ENCODE measurements around the gene IL31RA.

The IL31RA gene

GRCh38 chr5:55896663-55897062, 45.5 kb downstream of the IL31RA start:
- no peak for DNase-seq (ENCODE audit: low read depth, low spot score)
- H3K4me3 ChIP-seq (ENCODE audit: low read length): no peak overlapping the region

GRCh38 chr5:55897206-55897894, 46.2 kb downstream of the IL31RA start:
- no peak overlapping the region for H3K4me3 ChIP-seq (ENCODE audit: low read length)
- DNase-seq (ENCODE audit: low read depth, low spot score): no peak

- H3K4me3 ChIP-seq (ENCODE audit: low read length): no peak overlapping the region
These were observed 46.7 kb downstream of the IL31RA start for GRCh38 chr5:55897905-55898304.

GRCh38 chr5:55899344-55899743, 48.2 kb downstream of the IL31RA start:
- DNase-seq (ENCODE audit: low read depth, low spot score): no peak
- H3K4me3 ChIP-seq (ENCODE audit: low read length): no peak overlapping the region

More at GRCh38 chr5:55897905-55898304, 46.7 kb downstream of the IL31RA start:
- DNase-seq (ENCODE audit: low read depth, low spot score): no peak

GRCh38 chr5:55900068-55900467, 48.9 kb downstream of the IL31RA start:
- H3K4me3 ChIP-seq (ENCODE audit: low read length): no peak overlapping the region
- no peak for DNase-seq (ENCODE audit: low read depth, low spot score)

GRCh38 chr5:55900776-55901175, 49.6 kb downstream of the IL31RA start:
- H3K4me3 ChIP-seq (ENCODE audit: low read length): no peak overlapping the region
- DNase-seq (ENCODE audit: low read depth, low spot score): no peak

GRCh38 chr5:55902696-55903095, 51.5 kb downstream of the IL31RA start:
- no peak for DNase-seq (ENCODE audit: low read depth, low spot score)
- H3K4me3 ChIP-seq (ENCODE audit: low read length): no peak overlapping the region

- no peak for DNase-seq (ENCODE audit: low read depth, low spot score)
- no peak overlapping the region for H3K4me3 ChIP-seq (ENCODE audit: low read length)
These were observed 52.1 kb downstream of the IL31RA start for GRCh38 chr5:55903121-55903701.

- DNase-seq (ENCODE audit: low read depth, low spot score): no peak
- no peak overlapping the region for H3K4me3 ChIP-seq (ENCODE audit: low read length)
These were observed 53.0 kb downstream of the IL31RA start for GRCh38 chr5:55904152-55904551.

- no peak for DNase-seq (ENCODE audit: low read depth, low spot score)
- H3K4me3 ChIP-seq (ENCODE audit: low read length): no peak overlapping the region
These were observed 54.1 kb downstream of the IL31RA start for GRCh38 chr5:55905251-55905650.

GRCh38 chr5:55907927-55908326, 56.8 kb downstream of the IL31RA start:
- no peak overlapping the region for H3K4me3 ChIP-seq (ENCODE audit: low read length)
- DNase-seq (ENCODE audit: low read depth, low spot score): no peak

GRCh38 chr5:55908804-55909203, 57.6 kb downstream of the IL31RA start:
- H3K4me3 ChIP-seq (ENCODE audit: low read length): no peak overlapping the region
- no peak for DNase-seq (ENCODE audit: low read depth, low spot score)

- no peak overlapping the region for H3K4me3 ChIP-seq (ENCODE audit: low read length)
- no peak for DNase-seq (ENCODE audit: low read depth, low spot score)
These were observed 60.9 kb downstream of the IL31RA start for GRCh38 chr5:55911784-55912653.

GRCh38 chr5:55913466-55914413, 62.6 kb downstream of the IL31RA start:
- DNase-seq (ENCODE audit: low read depth, low spot score): no peak
- H3K4me3 ChIP-seq (ENCODE audit: low read length): no peak overlapping the region

- H3K4me3 ChIP-seq (ENCODE audit: low read length): no peak overlapping the region
- DNase-seq (ENCODE audit: low read depth, low spot score): no peak
These were observed 63.8 kb downstream of the IL31RA start for GRCh38 chr5:55914971-55915370.

GRCh38 chr5:55915783-55916182, 64.6 kb downstream of the IL31RA start:
- no peak for DNase-seq (ENCODE audit: low read depth, low spot score)
- no peak overlapping the region for H3K4me3 ChIP-seq (ENCODE audit: low read length)

- no peak for DNase-seq (ENCODE audit: low read depth, low spot score)
- H3K4me3 ChIP-seq (ENCODE audit: low read length): no peak overlapping the region
These were observed 65.8 kb downstream of the IL31RA start for GRCh38 chr5:55916986-55917385.

- no peak for DNase-seq (ENCODE audit: low read depth, low spot score)
- no peak overlapping the region for H3K4me3 ChIP-seq (ENCODE audit: low read length)
These were observed 66.4 kb downstream of the IL31RA start for GRCh38 chr5:55917402-55918086.

Measured in Jurkat, Clone E6-1 (cell line).